ENCODE data around the gene DGKG.
A peak's percentile ranks its signal among the peaks of the same experiment; 100 is the strongest.

The DGKG gene

DNA sequence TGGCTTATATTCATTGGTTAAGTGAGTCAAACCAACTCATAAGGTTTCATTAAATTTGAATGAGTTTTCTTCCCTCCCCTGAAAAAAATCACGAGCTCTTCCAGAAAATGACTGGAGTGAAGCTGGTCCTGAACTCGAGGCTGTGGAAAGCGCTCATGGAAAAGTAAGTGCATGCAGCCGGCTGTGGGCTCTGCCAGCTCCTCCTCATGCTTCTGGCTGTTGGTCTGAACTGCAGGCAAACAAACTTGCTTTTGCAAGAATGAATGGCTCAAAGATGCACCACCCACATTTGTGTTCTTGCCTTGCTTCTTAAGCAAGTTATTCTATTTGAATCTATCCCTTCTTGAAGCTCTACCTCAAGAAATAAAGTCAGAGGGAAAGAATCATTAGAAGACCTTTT is 259.3 kb downstream of the DGKG start:
- no peak for DNase-seq

- DNase-seq: no peak
Measured at GRCh38 chr3:186100398-186100797, 261.6 kb downstream of the DGKG start.

GRCh38 chr3:186099178-186099577 is 262.9 kb downstream of the DGKG start:
- peak; percentile 29 for DNase-seq

- no peak for DNase-seq
Measured at GRCh38 chr3:186098740-186099139, 263.3 kb downstream of the DGKG start.

GRCh38 chr3:186097663-186098451 is 264.2 kb downstream of the DGKG start:
- DNase-seq: peak; percentile 84

- peak; percentile 19 for DNase-seq
Measured at GRCh38 chr3:186097317-186097662, 264.7 kb downstream of the DGKG start.
